Fibroblast of skin of left biceps (primary cell): ENCODE measurements around the gene AMBP.
"Not testable (repeated sequence)": the region's sequence is repeated elsewhere in the genome, so short reads cannot be mapped to it uniquely, and the experiment has no call there.

Experiments
- DNase-seq, 2 experiments: peaks; one replicate each; pipeline ENCODE4 v3.0.0-alpha.2; 2013; ENCODE audit warnings: low read depth in 2 of 2

AMBP gene

GRCh38 chr9:114051281-114051680 is 26.8 kb downstream of the AMBP start:
- no peak for DNase-seq

GRCh38 chr9:114050646-114051045 is 27.5 kb downstream of the AMBP start:
- no peak for DNase-seq

DNA sequence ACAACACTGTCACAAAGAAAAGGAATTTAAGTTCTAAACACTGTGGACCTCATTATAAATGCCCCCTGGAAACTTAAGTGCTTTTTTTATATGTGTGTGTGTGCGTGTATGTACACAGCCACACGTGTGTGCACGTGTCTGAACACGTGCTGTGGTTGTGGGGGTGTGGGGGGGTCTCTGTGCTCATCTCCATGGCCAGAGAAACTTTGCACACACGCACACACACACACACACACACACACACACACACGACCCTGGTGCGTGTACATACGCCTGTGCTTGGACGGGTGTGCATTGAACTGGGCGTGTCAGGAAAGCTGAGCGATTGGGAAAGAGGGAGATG is 27.9 kb downstream of the AMBP start:
- no peak for DNase-seq

- no peak for DNase-seq
Observed at GRCh38 chr9:114049441-114050225, 28.5 kb downstream of the AMBP start.

DNA sequence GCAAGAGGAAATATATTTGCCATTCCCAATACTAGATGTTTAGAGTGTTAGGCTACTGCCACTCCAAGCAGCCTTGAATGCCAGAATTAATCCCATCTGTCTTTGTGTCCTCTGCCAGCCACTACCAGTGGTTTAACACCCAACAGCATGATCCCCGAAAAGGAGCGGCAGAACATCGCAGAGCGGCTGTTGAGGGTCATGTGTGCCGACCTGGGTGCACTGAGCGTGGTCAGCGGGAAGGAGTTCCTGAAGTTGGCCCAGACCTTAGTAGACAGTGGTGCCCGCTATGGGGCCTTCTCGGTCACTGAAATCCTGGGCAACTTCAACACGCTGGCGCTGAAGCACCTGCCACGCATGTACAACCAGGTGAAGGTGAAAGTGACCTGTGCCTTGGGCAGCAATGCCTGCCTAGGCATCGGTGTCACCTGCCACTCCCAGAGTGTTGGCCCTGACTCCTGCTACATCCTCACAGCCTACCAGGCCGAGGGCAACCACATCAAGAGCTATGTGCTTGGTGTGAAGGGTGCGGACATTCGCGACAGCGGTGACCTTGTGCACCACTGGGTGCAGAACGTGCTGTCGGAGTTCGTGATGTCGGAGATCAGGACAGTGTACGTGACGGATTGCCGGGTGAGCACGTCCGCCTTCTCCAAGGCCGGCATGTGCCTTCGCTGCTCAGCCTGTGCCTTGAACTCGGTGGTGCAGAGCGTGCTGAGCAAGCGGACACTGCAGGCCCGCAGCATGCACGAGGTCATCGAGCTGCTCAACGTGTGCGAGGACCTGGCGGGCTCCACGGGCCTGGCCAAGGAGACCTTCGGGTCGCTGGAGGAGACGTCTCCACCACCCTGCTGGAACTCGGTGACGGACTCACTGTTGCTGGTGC is 29.3 kb downstream of the AMBP start:
- no peak for DNase-seq

DNA sequence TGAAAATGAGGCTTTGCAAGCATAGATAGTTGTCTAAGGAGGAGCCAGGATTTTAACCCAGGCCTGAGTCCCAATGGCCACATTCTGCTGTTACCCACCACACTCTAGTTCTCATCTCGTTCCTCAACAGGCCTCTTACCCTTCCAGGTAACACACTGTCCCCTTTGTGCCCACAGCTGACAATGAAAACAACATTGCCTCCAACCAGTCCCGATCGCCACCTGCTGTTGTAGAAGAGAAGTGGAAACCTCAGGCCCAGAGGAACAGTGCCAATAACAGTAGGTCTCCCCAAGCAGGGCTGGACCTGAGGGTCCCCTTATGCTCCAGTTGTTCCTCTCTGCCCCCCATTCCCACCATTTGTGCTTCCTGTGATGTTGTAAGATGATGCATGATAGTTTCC is 30.4 kb downstream of the AMBP start:
- no peak for DNase-seq

GRCh38 chr9:114046875-114047274 is 31.2 kb downstream of the AMBP start:
- DNase-seq = peak in 1 of 2 experiments; percentile 17

GRCh38 chr9:114046237-114046755 is 31.8 kb downstream of the AMBP start:
- no peak for DNase-seq

DNA sequence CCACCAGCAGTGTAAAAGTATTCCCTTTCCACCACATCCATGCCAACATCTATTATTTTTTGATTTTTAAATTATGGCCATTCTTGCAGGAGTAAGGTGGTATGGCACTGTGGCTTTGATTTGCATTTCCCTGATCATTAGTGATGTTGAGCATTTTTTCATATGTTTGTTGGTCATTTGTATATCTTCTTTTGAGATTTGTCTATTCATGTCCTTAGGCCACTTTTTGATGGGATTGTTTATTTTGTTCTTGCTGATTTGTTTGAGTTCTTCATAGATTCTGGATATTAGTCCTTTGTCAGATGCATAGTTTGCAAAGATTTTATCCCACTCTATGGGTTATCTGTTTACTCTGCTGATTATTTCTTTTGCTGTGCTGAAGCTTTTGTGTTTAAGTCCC is 34.4 kb downstream of the AMBP start:
- not testable (repeated sequence) for DNase-seq

- no peak for DNase-seq
Observed at GRCh38 chr9:114039484-114039883, 38.6 kb downstream of the AMBP start.

DNA sequence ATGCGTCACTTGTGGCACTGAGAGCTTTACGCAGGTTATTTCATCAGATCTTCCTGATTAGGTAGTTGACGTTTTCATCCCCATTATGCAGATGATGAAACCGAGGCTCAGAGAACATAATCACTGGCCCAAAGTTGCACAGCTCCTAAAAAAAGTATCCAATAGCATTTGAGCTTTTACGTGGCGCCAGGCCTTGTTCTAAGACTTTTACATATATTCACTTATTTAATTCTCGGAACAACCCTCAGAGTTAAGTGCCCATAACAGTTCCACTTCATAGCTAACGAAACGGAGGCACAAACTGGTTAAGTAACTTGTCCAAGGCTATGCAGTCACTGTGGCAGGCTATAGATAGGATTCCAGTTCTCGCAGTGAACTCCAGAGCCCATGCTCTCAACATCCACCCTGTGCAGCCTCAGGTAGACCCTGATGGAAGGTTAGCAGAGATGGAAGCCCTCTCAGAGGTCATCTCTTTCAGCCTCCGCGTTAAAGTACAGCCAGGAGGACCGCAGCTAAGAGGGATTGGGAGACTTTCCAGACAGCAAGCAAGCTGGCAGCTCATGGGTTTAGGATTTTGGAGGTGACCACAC is 39.3 kb downstream of the AMBP start:
- no peak for DNase-seq

DNA sequence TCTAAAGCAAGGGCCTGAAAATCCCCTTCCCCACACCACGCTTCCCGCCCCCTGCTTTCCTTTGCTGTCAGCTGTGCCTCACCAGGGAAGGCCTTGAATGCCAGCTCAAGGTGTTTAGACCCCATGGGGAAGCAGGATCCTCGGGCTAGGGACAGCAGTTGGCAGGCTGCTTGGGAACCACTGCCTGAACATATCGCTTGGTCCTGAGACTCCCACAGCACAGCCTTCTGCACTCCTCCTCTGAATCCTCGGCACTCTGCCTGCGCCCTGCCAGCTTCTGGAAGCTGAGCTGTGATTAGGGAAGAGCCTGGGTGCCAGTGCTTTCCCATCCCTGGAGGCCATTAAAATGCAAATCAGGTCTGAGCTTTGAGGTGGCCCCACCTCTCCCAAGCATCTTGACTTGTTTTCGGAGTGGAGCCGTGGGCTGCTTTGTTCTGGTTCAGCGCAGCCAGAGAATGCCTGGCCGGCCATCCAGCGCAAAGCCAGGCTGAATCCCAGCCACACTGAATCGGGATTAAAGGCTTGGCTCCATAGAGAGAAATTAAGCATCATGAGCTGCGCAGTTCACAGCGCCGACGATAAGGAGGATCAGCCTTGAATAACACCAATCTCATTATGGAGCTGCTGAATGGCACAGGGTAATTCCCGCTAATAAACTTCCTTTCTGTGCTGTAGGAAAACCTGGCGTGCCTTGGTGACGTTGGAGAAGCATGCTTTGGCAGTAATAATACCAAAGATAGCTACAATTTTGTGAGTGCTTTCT is 40.0 kb downstream of the AMBP start:
- no peak for DNase-seq

- DNase-seq = no peak
Observed at GRCh38 chr9:114037249-114037648, 40.9 kb downstream of the AMBP start.

GRCh38 chr9:114035845-114036801 is 42.0 kb downstream of the AMBP start:
- no peak for DNase-seq

GRCh38 chr9:114035221-114035844 is 42.8 kb downstream of the AMBP start:
- DNase-seq = no peak

GRCh38 chr9:114034661-114035062 is 43.4 kb downstream of the AMBP start:
- DNase-seq = no peak

DNA sequence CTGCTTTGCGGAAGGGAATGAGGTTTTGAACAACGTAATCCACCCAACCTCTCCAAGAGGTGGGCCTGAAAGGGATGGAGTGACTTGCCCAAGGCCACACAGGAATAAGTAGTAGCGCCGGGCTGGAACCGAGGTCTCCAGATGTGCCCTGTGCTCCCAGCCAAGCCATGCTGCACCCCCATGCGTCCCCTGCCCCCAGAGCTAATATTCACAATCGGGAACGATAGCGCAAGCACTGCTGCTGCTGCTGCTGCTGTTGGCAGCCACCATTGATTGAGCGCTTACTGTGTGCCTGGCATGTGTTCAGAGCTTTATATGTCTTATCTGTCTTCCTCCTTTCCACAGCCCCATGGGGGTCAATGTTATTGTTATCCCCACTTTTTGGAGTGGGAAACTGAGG is 43.9 kb downstream of the AMBP start:
- no peak for DNase-seq

- DNase-seq = no peak
Observed at GRCh38 chr9:114033397-114034103, 44.5 kb downstream of the AMBP start.
